CD14-positive monocyte (primary cell): ENCODE measurements around the gene FBRS. TPM values are rescaled to one million over a fixed set of nuclear protein-coding genes. Genes with fewer than 3 reads are reported as not detected.
A peak's percentile ranks its signal among the peaks of the same experiment; 100 is the strongest.

Experiments used
- DNase-seq, 3 donors: peaks; one replicate each; pipeline ENCODE4 v3.0.0-alpha.2; 2011 to 2022
- H2AFZ ChIP-seq: 2 replicates; pipeline ENCODE4 v1.6.0; 2012; ENCODE audit warnings: mild to moderate bottlenecking, low read depth, low read length, inconsistent platforms; ENCODE audit not compliant: insufficient read depth, poor library complexity, severe bottlenecking
- H3K27ac ChIP-seq, 2 donors: 1 replicate in 1 of 2; 2 replicates in 1 of 2; pipeline ENCODE4 v1.5.1; 2012 to 2013; ENCODE audit warnings: low read length in 2 of 2, control low read depth in 1 of 2, inconsistent platforms in 1 of 2, low read depth in 1 of 2, mild to moderate bottlenecking in 1 of 2
- H3K27me3 ChIP-seq, 2 donors: one replicate each; pipeline versions ENCODE4 v1.6.0 to v1.6.1; 2011 to 2013; ENCODE audit warnings: low read length in 2 of 2; ENCODE audit not compliant: control insufficient read depth in 2 of 2, insufficient read depth in 2 of 2
- H3K36me3 ChIP-seq, 2 donors: replicated peaks in 1 of 2; 1 replicate in 1 of 2; 2 replicates in 1 of 2; pipeline versions ENCODE4 v1.5.1 to v1.6.1; 2012 to 2013; ENCODE audit warnings: low read length in 2 of 2, control low read depth in 1 of 2, inconsistent platforms in 1 of 2, mild to moderate bottlenecking in 1 of 2; ENCODE audit not compliant: insufficient read depth in 2 of 2, control insufficient read depth in 1 of 2
- H3K4me1 ChIP-seq, 2 donors: 1 replicate in 1 of 2; 2 replicates in 1 of 2; pipeline versions ENCODE4 v1.5.1 to v1.6.1; 2012 to 2013; ENCODE audit warnings: low read length in 2 of 2, control low read depth in 1 of 2, inconsistent platforms in 1 of 2, mild to moderate bottlenecking in 1 of 2, moderate library complexity in 1 of 2; ENCODE audit not compliant: insufficient read depth in 2 of 2, control insufficient read depth in 1 of 2
- H3K4me2 ChIP-seq: replicated peaks from 2 replicates; pipeline ENCODE3; 2012; ENCODE audit warnings: low read length, moderate library complexity, mild to moderate bottlenecking; ENCODE audit not compliant: poor library complexity, severe bottlenecking; ENCODE audit errors: extremely low read depth
- H3K4me3 ChIP-seq, 3 experiments: fragments of 200-600 bp in 1 of 3; sonication (generic) in 1 of 3; replicated peaks in 1 of 3; 1 replicate in 2 of 3; 2 replicates in 1 of 3; pipeline ENCODE4 v1.5.1; 2011 to 2013; ENCODE audit warnings: low read length in 3 of 3, mild to moderate bottlenecking in 3 of 3, control low read depth in 2 of 3, low read depth in 2 of 3, inconsistent platforms in 1 of 3, moderate library complexity in 1 of 3
- H3K79me2 ChIP-seq: 2 replicates; pipeline ENCODE4 v1.6.0; 2012; ENCODE audit warnings: mild to moderate bottlenecking, control low read depth, inconsistent platforms, low read length, moderate library complexity; ENCODE audit not compliant: insufficient read depth
- H3K9ac ChIP-seq: 2 replicates; pipeline ENCODE4 v1.6.0; 2017; ENCODE audit warnings: low read length, mild to moderate bottlenecking; ENCODE audit not compliant: insufficient read depth, poor library complexity, severe bottlenecking
- H3K9me3 ChIP-seq, 2 donors: replicated peaks in 1 of 2; 1 replicate in 1 of 2; 2 replicates in 1 of 2; pipeline versions ENCODE4 v1.5.1 to v1.6.1; 2012 to 2013; ENCODE audit warnings: low read length in 2 of 2, control low read depth in 1 of 2; ENCODE audit not compliant: control insufficient read depth in 1 of 2, insufficient read depth in 1 of 2
- H4K20me1 ChIP-seq: 2 replicates; pipeline ENCODE4 v1.6.0; 2012; ENCODE audit warnings: mild to moderate bottlenecking, low read length, control low read depth, moderate library complexity; ENCODE audit not compliant: insufficient read depth
- H3K27ac Mint-ChIP-seq, 7 donors: one replicate each; pipeline ENCODE4 v1.8.0; 2020; ENCODE audit warnings: mild to moderate bottlenecking in 7 of 7, mixed read lengths in 7 of 7, moderate library complexity in 6 of 7, inconsistent platforms in 2 of 7
- H3K27me3 Mint-ChIP-seq, 3 donors: one replicate each; pipeline ENCODE4 v1.8.0; 2021 to 2022; ENCODE audit warnings: low read depth in 3 of 3, mild to moderate bottlenecking in 3 of 3, mixed read lengths in 3 of 3, moderate library complexity in 3 of 3, inconsistent platforms in 1 of 3
- H3K36me3 Mint-ChIP-seq, 2 donors: one replicate each; pipeline ENCODE4 v1.8.0; 2020; ENCODE audit warnings: mixed read lengths in 2 of 2, inconsistent platforms in 1 of 2, mild to moderate bottlenecking in 1 of 2
- H3K4me1 Mint-ChIP-seq: one replicate; pipeline ENCODE4 v1.8.0; 2020; ENCODE audit warnings: mild to moderate bottlenecking, mixed read lengths
- H3K4me3 Mint-ChIP-seq, 2 donors: one replicate each; pipeline ENCODE4 v1.8.0; 2020; ENCODE audit warnings: mild to moderate bottlenecking in 2 of 2, mixed read lengths in 2 of 2, moderate library complexity in 1 of 2
- H3K9me3 Mint-ChIP-seq, 7 donors: one replicate each; pipeline ENCODE4 v1.8.0; 2020 to 2022; ENCODE audit warnings: mixed read lengths in 7 of 7, mild to moderate bottlenecking in 6 of 7, moderate library complexity in 6 of 7, inconsistent platforms in 2 of 7
- CTCF ChIP-seq: fragments of 200-600 bp; IDR thresholded peaks from one replicate; pipeline ENCODE4 v1.8.0; 2022; ENCODE audit warnings: antibody characterized with exemption, mild to moderate bottlenecking
- WGBS: methylation state at CpG from one replicate; pipeline ENCODE4 v1.1.5; 2013; ENCODE audit warnings: missing lambda C conversion rate; ENCODE audit not compliant: insufficient coverage; 5-methylcytosine and 5-hydroxymethylcytosine counted together
- intact Hi-C, 2 donors: fragments of 100-400 bp; cut with micrococcal nuclease; formaldehyde crosslinking; loops; one replicate each; pipeline versions ENCODE4 v1.15.0 to v1.15.1; 2023
- polyA plus RNA-seq, 3 donors: library from polyadenylated mRNA; depleted of rRNA in 1 of 3; unstranded in 2 of 3; stranded (reverse) in 1 of 3; fragments of 300-500 nt in 2 of 3; fragments of >200 nt in 1 of 3; fragmentation: Illumina TruSeq in 2 of 3; gene quantifications; 1 replicate in 2 of 3; 2 replicates in 1 of 3; pipeline ENCODE4 v1.2.3, GENCODE V29; 2012 to 2021

The FBRS gene
- polyA plus RNA-seq, 3 donors, result 1.4 to 44.8 (median 2.1) TPM

- H3K36me3 ChIP-seq, result peaks cover 21 to 27% of the 10 kb centered on the region in 2 donors
- peaks cover 0 to 2% (median 0%) of the 10 kb centered on the region in 7 donors for H3K9me3 Mint-ChIP-seq
- no peaks in the 10 kb centered on the region for H3K9me3 ChIP-seq
- H3K4me1 Mint-ChIP-seq, result peaks cover 48% of the 10 kb centered on the region
- H3K27ac Mint-ChIP-seq, result peak overlapping the region; percentile 99 to 100 (median 100)
- H3K4me1 ChIP-seq, result peaks cover 33 to 49% of the 10 kb centered on the region in 2 donors
- no peaks in the 10 kb centered on the region for H3K27me3 ChIP-seq
- H3K4me2 ChIP-seq, result peak overlapping the region; percentile 89
- peak overlapping the region; percentile 91 to 98 (median 94) for H3K4me3 ChIP-seq
- no peak for DNase-seq
- peak overlapping the region; percentile 99 for H3K9ac ChIP-seq
- no peak for TF ChIP-seq CTCF
- H3K27ac ChIP-seq, result peak overlapping the region; percentile 96 to 97
- peaks cover 38% of the 10 kb centered on the region for H3K79me2 ChIP-seq
- intact Hi-C loops, result loop anchor here (1.0 to 5.0 kb wide), 4 partner anchors 39 to 225 kb away; partner anchors contain the start of genes FBRS (in 2 of the 2), FBXL19 (in 1 of the 2) and PRR14 (in 1 of the 2)
- WGBS, result 13% methylated on average over 17 of the region's 26 CpGs
- H2AFZ ChIP-seq, result peak overlapping the region; percentile 97
- H4K20me1 ChIP-seq, result peaks cover 34% of the 10 kb centered on the region
- H3K36me3 Mint-ChIP-seq, result peaks cover 19 to 23% of the 10 kb centered on the region in 2 donors
- peak overlapping the region; percentile 92 to 99 for H3K4me3 Mint-ChIP-seq
- peaks cover 0 to 1% (median 0%) of the 10 kb centered on the region in 3 donors for H3K27me3 Mint-ChIP-seq
Measured at GRCh38 chr16:30697264-30698138, 39.3 kb downstream of the FBRS start.

GRCh38 chr16:30698139-30698815, 40.0 kb downstream of the FBRS start:
- intact Hi-C loops, result loop anchor here (1.0 to 5.0 kb wide), 4 partner anchors 39 to 224 kb away; partner anchors contain the start of genes FBRS (in 2 of the 2), FBXL19 (in 1 of the 2) and PRR14 (in 1 of the 2)
- H3K4me2 ChIP-seq, result peak overlapping the region; percentile 89
- H3K9me3 ChIP-seq, result no peaks in the 10 kb centered on the region
- peak overlapping the region; percentile 99 for H3K9ac ChIP-seq
- DNase-seq, result peak; percentile 95 to 98 (median 97)
- peaks cover 0 to 2% (median 0%) of the 10 kb centered on the region in 7 donors for H3K9me3 Mint-ChIP-seq
- H2AFZ ChIP-seq, result peak overlapping the region; percentile 97
- peaks cover 23 to 31% of the 10 kb centered on the region in 2 donors for H3K36me3 Mint-ChIP-seq
- peak overlapping the region; percentile 96 to 97 for H3K27ac ChIP-seq
- H3K4me1 Mint-ChIP-seq, result peaks cover 40% of the 10 kb centered on the region
- peak overlapping the region; percentile 99 to 100 (median 100) for H3K27ac Mint-ChIP-seq
- peaks cover 25 to 42% of the 10 kb centered on the region in 2 donors for H3K4me1 ChIP-seq
- H3K79me2 ChIP-seq, result peaks cover 42% of the 10 kb centered on the region
- H3K4me3 Mint-ChIP-seq, result peak overlapping the region; percentile 92 to 99
- TF ChIP-seq CTCF, result no peak
- under 1% methylated on average over 48 of the region's 76 CpGs for WGBS
- no peaks in the 10 kb centered on the region for H3K27me3 ChIP-seq
- peaks cover 29 to 31% of the 10 kb centered on the region in 2 donors for H3K36me3 ChIP-seq
- H4K20me1 ChIP-seq, result peaks cover 38% of the 10 kb centered on the region
- H3K27me3 Mint-ChIP-seq, result peaks cover 0 to 1% (median 0%) of the 10 kb centered on the region in 3 donors
- H3K4me3 ChIP-seq, result peak overlapping the region; percentile 91 to 98 (median 94)
